GM12892 (cell line): Measurements from ENCODE around the gene HES5.

Experiments used
- POLR2AphosphoS5 ChIP-seq: IDR thresholded peaks from 2 replicates; pipeline ENCODE4 v1.6.1; 2011; ENCODE audit warnings: low read depth, low read length, control low read depth
- TAF1 ChIP-seq: IDR thresholded peaks from 2 replicates; pipeline ENCODE4 v1.6.1; 2011; ENCODE audit warnings: low read depth, mild to moderate bottlenecking, control low read depth, low read length, borderline replicate concordance

GRCh38 chr1:2506901-2507565, 23.0 kb downstream of the HES5 start:
- TF ChIP-seq POLR2AphosphoS5 (no peak; the same call in none of the 2 replicates), TAF1 (no peak)
